ENCODE results near the gene DRC1.

DNA sequence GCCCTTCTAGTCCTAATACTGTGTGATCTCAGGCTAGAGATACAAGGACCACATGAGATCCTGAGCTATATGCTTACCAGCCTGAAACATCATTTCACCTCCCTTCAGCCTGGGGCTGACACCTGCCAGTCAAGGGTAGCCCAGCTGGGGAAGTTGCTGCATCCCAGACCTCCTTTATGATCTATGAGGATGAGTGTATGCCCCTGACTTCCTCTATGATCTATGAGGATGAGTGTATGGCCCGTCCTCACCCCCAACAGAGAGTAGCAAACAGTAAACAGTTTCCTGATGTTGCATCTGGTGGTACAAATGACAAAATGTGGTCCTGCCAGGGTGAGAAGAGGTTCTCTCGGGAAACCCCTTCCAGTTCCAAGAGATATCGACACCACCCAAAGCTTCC lies 85.1 kb downstream of the DRC1 start:
- TF ChIP-seq, protein P1, sequence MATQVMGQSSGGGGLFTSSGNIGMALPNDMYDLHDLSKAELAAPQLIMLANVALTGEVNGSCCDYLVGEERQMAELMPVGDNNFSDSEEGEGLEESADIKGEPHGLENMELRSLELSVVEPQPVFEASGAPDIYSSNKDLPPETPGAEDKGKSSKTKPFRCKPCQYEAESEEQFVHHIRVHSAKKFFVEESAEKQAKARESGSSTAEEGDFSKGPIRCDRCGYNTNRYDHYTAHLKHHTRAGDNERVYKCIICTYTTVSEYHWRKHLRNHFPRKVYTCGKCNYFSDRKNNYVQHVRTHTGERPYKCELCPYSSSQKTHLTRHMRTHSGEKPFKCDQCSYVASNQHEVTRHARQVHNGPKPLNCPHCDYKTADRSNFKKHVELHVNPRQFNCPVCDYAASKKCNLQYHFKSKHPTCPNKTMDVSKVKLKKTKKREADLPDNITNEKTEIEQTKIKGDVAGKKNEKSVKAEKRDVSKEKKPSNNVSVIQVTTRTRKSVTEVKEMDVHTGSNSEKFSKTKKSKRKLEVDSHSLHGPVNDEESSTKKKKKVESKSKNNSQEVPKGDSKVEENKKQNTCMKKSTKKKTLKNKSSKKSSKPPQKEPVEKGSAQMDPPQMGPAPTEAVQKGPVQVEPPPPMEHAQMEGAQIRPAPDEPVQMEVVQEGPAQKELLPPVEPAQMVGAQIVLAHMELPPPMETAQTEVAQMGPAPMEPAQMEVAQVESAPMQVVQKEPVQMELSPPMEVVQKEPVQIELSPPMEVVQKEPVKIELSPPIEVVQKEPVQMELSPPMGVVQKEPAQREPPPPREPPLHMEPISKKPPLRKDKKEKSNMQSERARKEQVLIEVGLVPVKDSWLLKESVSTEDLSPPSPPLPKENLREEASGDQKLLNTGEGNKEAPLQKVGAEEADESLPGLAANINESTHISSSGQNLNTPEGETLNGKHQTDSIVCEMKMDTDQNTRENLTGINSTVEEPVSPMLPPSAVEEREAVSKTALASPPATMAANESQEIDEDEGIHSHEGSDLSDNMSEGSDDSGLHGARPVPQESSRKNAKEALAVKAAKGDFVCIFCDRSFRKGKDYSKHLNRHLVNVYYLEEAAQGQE (IDR thresholded peaks at IDR 0.05; ENCODE audit: insufficient replicate concordance, low read depth): no peak
- TF ChIP-seq SPI1 (IDR thresholded peaks at IDR 0.05; ENCODE audit: borderline replicate concordance, low read depth) (no peak), POLR2AphosphoS5 (IDR thresholded peaks at IDR 0.05; ENCODE audit: low read depth) (no peak)
- TF ChIP-seq, protein P2, sequence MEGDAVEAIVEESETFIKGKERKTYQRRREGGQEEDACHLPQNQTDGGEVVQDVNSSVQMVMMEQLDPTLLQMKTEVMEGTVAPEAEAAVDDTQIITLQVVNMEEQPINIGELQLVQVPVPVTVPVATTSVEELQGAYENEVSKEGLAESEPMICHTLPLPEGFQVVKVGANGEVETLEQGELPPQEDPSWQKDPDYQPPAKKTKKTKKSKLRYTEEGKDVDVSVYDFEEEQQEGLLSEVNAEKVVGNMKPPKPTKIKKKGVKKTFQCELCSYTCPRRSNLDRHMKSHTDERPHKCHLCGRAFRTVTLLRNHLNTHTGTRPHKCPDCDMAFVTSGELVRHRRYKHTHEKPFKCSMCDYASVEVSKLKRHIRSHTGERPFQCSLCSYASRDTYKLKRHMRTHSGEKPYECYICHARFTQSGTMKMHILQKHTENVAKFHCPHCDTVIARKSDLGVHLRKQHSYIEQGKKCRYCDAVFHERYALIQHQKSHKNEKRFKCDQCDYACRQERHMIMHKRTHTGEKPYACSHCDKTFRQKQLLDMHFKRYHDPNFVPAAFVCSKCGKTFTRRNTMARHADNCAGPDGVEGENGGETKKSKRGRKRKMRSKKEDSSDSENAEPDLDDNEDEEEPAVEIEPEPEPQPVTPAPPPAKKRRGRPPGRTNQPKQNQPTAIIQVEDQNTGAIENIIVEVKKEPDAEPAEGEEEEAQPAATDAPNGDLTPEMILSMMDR (IDR thresholded peaks at IDR 0.05; ENCODE audit: insufficient read depth, low read length): no peak

Measured in HL-60 (cell line).